ENCODE data around the gene PPEF1.
"Not testable (repeated sequence)": the region's sequence is repeated elsewhere in the genome, so short reads cannot be mapped to it uniquely, and the experiment has no call there.

Gene PPEF1

DNA sequence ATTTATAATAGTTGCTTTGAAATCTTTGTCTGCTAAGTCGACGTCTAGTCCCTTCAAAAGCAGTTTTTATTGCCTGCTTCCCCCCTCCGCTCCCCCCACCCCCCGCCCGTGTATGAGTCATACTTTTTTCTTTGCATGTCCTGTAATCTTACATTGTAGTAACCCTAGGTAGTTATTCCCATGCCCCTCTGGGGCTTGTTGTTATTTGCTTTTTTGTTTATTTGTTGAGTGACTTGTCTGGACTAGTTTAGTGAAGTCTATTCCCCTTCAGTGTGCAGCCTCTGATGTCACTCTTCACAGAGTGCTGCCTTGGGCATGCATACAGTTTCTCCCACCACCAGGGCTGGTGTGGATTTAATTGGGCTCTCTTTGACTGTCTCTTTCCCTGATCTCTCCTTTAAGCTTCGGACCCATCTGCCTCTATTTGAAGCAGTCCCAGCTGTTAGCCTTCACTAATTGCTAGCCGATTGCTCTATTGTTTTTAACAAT, 86.2 kb downstream of the PPEF1 start:
- no peak for DNase-seq

DNA sequence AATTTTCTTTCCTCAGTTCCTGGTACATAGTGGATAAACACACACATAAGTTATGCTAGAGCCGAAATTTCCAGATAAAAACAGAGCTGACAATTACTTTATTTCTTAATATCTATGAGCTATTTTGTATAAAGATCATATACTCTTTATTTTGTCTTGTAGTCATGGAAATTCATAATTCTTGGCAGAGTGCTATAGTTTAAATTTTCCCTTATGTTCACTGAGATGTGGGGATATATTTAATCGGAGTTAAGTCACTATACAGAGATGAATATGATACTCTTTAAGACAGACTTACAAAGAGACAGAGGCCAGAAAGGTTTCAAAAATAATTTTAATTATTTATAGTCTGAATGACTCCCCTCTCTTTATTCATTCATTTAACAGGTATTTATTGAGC, 89.7 kb downstream of the PPEF1 start:
- DNase-seq, result no peak

DNA sequence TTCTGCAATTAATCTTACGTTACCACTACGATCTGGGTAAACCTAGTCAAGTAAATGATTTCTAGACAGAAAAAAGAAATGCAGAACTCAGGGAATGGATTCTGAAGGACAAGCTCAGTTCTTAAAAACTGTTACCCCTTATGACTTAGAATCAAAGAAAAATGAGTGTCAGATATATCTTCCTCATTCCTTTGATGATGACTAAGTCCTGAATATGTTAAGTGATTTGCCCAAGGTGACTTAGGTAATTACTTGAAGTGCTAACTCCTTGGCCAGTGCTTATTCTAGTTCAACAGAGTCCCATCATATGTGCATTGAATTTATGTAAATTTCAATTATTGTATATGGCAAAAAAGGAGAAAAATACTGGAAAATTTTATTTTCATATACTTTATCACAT, 92.5 kb downstream of the PPEF1 start:
- no peak for DNase-seq

DNA sequence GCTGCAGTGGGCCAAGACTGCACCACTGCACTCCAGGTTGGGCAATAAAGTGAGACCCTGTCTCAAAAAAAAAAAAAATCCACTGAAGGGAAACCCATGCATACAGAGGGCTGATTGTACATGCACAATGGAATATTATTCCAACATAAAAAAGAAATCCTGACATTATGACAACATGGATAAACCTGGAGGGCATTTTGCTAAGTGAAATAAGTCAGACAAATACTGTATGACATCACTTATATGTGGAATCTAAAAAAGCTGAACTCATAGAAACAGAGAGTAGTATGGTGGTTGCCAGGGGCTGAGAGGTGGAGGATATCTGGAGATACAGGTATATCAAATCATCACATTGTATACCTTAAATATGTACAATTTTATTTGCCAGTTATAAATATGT, 102.2 kb downstream of the PPEF1 start:
- DNase-seq, result no peak

DNA sequence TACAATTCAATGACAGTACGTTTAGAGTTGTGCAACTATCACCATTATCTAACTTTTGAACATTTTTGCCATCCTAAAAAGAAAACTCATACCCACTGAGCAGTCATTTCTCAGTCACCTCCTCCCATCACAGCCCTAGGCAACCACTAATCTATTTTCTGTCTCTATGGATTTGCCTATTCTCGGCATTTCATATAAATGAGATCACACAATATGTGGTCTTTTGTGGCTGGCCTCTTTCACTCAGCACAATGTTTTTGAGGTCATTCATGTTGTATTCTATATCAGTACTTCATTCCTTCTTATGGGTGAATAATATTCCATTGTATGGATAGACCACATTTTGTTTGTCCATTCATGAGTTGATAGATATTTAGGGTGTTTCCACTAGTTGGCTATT, 103.0 kb downstream of the PPEF1 start:
- DNase-seq, result no peak

DNA sequence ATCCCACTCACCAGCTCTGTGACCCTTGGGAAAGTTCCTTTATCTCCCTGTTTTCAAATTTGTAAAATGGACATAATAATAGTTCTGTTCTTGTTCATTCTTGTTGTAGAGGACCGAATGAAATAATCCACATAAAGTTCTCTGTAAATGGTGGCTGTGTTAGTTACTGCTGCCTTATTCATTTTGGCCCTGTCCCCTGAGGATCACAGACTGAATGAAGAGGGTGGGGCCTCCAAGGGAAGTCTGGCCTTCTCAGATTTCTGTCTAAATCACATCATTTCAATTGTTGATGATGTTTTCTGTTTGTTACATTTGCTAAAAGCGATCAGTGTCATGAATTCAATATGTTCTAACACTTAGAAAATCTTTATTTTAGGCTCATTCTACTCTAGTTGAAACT, 117.9 kb downstream of the PPEF1 start:
- DNase-seq, result no peak

DNA sequence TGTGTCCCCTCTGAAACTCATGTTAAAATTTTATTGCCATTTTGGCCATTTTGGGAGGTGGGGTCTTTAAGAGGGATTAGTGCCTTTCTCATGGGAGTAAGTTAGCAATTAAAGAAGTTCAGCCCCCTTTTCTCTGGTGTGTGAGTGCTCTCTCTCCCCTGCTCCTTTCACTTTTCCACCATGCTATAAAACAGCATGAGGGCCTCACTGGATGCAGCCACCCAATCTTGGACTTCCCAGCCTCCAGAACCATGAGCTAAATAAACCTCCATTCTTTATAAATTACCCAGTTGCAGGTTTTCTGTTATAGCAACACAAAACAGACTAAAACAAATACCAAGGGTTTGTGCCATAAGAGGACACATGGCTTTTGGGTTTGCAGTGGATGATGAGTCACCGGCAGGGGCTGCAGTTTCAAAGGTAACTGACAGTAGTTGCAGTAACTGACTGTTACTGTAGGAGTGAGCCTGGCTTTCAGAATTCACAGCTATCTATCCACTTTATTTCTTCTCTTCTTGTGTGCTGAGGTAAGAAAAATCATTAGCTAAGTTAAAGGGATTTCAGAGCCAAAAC, 121.5 kb downstream of the PPEF1 start:
- DNase-seq, result no peak

DNA sequence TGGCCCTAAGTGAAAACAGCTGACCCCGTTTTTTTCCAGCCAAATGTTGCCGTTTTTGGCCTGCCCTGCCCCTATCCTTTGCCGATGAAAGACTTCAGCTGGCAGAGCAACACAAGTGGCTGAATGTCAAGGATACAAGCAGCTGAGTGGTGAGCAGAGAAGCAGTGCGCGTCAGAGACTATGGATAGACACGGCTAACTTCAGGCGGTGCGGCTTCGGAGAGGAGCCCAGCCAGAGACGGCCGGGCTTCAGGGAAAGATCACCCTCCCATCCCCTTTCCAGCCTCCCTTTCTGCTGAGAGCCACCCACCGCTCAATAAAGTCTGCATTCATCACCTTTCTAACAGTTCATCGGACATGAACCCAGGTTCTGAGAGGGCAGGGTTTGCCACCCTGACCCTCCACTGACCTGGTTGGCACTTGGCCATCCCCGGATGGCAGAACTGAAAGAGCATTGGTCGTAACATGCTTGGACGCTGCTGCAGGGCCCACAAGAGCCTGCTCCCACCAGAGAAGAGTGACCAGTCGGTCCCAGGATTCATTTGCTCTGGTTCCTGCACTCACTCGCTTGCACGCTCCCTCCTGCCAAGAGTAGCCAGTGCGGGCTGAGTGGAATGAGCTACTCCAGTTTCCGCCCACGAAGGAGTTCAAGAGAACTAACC, 125.8 kb downstream of the PPEF1 start:
- DNase-seq, result no peak

DNA sequence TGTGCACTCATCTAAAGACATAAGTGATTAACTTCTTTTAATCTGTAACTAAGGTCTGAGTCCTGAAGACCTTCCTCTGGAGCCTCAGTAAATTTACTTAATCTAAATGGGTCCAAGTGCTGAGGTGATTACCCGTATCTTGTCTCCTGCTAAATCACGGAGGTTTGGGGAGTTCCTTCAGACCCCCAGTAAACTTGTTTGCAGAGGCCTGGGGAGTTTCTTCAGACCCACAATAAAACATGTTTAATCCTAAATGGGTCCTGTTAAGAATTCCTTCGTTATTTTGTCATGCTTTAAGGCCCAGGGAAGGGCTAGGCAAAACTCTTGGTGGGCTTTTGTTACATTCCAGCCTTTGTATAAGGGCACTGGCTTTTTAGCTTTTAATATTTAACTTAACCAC, 140.5 kb downstream of the PPEF1 start:
- not testable (repeated sequence) for DNase-seq

DNA sequence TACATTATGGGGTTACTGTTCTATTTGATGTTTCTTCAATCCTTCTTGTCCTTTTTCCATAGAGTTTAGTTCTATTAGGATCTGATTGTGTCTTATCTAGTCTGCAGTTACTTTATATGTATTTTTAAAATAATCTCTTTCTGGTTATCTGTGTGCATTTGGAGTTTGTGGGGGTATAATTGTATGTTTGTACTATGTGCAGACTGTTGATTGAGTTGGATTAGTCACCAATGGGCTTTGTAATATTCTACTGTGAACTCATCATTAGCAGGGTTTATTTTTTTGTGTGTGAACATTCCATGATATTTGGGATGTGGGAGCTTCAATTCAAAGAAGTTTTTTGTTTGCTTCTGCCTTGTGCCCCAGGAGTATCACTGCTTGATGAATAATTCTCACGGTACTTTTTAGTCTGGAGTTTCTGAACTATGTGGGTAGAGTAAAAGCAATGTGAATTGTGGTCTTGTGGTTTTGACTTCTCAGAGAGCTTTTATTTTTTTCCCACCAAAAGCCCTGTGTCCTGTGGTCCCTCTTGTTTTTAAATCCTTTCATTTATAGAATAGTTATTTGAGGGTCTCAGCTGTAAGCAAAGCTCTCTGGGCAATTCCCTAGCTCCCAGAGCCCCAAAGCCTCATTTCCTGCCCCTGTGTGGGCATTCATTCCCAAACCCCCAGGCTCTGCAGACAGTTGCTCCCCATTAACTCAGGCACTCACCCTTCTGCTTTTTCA, 148.6 kb downstream of the PPEF1 start:
- DNase-seq, result no peak

DNA sequence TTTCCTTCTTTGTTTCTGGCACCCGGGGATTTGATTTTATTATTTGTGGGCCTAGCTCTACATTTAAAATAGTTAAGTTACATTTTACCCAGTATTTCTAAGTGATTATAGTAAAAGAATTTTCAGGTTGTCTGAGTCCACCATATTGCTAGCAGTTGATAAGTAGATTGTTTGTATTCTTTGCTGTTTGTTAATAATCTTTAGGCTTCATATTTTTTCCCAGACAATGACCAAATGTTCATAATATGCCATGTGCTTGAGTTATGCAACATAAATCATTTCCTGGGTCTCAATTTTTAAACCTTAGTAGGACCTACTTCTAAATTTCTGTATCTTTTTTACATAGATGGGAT, 149.2 kb downstream of the PPEF1 start:
- DNase-seq, result no peak

DNA sequence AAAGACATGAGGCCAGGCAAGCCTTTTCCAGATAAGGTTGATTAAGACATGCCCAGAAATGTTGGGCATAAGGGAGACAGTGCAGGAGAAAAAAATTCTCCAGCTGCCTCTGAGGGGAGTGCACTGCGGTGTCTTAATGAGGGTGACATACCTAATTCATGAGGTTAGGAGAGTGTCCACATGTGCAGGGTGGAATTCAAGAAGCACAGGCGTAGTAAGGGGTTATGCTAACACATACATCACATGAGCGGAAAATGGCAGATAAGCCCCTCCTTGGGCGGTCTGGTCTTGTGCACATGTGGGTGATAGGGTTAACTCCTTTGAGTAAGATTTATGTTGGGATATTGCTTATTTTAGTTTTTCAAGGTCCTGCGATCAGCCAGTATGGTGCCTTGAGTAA, 154.1 kb downstream of the PPEF1 start:
- no peak for DNase-seq

DNA sequence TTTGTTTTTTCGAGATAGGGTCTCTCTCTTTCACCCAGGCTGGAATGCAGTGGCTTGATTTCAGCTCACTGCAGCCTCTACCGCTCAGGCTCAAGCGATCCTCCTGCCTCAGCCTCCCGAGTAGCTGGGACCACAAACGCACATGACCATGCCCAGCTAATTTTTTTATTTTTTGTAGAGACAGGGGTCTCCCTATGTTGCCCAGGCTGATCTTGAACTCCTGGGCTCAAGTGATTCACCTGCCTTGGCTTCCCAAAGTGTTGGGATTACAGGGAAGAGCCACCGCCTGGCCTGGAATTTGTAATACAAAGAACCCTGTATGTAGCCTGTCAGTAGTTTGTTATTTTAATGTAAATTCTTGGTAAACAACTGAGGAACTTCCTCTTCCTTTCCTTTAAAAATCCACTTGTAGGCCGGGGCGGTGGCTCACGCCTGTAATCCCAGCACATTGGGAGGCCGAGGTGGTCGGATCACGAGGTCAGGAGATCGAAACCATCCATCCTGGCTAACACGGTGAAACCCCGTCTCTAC, 157.0 kb downstream of the PPEF1 start:
- DNase-seq, result no peak

DNA sequence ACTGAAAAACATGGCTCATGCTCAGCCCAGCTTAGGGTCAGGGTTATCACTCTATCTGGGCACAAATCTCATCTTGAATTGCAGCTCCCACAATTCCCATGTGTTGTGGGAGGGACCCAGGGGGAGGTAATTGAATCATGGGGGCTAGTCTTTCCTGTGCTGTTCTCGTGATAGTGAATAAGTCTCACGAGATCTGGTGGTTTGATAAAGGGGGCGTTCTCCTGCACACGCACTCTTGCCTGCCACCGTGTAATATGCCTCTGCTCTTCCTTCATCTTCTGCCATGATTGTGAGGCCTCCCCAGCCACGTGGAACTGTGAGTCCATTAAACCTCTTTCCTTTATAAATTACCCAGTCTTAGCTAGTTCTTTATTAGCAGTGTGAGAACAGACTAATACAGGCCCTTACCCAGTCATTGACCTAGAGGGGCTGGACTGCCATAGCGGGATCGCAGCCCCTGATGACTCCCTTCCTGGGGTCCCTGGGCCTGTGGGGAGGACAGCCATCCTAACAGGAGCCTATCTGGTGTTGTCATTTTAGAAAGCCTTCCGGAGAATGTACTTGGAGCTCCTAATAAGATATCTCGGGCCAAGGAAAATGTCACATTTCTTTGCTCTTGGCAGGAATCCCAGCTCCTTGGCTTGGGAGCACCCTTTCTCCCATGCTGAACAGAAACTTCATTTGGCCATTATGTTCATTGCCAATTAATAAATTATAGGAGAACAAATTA, 163.9 kb downstream of the PPEF1 start:
- DNase-seq, result no peak

DNA sequence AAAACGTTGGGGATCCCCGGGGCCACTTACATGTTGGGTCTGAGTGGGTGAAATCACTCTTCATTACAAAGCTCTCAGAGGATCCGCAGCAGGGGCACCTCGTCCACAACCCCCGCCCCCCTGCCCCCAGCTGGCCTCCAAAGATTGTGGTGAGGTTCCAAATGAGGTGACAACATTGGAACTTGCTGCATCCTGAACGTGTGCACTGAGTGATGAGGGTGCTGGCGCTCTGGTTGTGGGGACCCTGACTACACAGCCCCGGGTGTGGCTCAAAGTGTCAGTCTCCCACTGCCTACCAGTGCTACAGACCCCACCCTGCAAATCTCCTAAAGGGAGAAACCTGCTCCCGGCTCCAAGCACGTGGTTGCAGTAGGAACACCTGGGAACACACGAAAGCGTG, 164.5 kb downstream of the PPEF1 start:
- DNase-seq, result no peak

DNA sequence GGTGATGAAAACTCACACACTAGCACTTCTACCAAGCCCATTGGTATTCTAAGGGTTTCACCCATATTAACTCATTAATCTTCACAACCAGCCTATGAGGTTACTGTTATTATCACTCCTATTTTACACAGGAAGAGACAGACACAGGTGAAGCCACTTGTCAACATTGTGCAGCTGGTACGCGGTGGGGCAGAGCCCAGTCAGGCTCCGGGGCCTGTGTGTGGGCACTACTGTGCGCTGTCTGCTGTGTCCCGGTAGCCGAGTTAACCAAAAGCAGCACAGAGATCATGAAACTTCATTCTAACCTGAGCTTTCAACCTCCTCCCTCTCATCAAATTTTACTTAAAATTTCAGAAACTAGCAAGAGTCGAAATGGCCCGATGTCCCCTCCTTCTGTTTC, 165.2 kb downstream of the PPEF1 start:
- DNase-seq, result no peak

DNA sequence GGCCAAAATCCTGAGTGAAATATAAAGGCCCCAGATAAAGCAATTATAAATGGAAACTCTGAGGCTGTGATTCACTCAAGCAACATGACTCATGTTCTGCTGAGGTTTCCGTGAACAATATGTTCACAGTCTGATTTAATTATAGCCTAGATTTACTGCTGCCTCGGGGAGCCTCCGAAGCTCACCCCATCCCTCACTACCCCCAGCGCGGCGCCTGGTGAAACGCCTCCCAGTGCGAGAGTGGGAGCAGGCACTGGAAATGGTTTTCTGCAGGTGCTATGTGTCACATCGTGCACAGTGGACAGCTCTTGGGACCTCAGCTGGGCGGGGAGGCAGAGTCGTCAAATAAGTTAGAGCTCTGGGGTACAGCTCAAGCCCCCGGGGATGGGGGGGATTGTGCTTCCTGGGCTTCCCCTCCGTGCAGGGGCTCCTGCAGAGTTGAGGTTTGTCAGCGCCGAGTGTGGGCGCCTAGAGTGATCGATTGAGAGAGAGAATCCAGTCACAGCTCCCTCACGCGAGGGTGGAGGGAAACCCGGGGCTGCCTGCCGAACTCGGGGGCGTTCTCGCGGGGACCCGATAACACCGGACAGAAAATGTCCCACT, 165.8 kb downstream of the PPEF1 start:
- DNase-seq, result no peak

DNA sequence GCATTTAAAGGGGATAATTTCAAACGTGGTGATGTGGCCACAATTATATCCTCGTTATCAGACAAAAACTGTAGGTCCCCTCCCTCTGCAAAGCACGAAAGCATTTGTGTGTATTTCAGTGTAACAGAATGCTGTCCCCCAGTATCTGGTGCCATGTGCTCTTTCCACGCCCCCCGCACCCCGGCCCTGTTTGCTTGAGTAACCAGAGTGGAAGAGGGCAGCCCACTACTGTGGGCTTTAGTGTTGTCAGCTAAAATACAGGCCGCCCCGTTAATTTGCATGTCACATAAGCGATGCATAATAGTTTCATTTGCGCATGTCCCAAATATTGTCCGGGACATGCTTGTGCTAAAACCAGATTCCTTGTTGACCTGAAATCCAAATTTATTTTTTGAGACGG, 166.4 kb downstream of the PPEF1 start:
- DNase-seq, result no peak

DNA sequence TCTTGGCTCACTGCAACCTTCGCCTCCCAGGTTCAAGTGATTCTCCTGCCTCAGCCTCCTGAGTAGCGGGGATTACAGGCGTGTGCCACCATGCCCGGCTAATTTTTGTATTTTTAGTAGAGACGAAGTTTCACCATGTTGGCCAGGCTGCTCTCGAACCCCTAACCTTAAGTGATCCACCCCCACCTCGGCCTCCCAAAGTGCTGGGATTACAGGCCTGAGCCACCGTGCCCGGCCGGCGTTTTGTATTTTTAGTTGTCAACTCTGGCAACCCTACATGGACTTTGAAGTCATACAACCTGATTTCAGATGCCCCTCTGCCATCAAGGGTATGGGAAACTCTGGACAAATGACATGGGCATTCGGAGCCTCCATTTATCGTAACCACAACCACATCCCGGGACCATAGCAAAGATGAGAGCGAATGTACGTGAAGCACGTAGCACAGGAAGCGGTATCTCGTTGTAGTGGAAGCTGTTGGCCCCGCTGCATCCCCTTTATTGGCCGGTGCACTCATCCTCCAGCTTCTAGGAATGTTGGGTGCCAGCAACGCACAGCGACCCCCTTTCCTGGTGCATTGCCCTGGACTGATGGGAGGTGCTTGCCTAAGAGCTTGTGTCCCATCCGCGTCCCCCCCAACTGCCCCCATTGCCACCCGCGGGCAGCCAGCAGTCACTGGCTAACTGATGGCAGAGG, 167.3 kb downstream of the PPEF1 start:
- DNase-seq, result no peak

DNA sequence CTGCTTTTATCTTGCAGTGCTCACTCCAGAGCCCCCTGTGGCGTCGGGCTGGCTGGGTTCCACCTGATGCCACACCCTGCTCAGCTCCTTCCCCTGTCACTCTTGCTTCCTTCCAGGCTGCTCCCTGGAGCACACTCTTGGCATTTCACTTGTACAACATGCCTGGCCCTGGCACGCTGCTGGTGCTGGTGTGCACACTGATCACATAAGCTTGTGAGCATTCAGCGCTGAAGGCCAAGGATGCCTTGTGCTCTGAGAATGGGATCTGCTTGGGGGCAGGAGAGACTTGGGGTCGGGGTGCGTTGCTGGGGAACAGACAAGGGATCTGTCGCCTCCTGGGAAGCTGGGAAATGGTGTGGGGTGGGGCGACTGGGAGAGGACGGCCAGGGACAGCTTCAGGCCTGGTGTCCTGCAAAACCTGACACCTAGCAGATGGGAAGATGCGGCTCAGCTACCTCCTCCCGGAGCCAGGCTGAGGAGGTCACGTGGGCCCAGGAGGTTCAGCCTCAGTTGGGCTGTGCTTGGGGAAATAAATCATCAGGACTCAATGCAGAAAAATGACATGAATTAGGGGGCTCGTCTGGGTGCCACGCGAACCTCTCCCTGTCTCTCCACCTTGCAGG, 167.9 kb downstream of the PPEF1 start:
- DNase-seq, result no peak

DNA sequence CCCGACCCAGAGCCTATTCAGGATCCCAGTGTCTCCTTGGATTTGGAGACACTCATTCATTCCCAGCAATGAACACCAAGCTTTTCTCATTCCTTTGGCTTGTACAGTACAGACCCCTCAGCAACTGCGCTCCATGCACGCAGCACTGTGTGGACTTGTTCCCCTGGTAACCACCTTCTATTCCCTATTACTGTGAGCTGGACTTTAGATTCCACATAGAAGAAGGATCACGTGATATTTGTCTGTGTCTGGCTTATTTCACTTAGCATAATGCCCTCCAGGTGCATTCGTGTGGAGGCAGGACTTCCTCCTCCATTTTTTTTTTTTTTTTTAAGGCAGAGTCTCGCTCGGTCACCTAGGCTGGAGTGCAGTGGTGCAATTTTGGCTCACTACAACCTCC, 170.0 kb downstream of the PPEF1 start:
- DNase-seq, result no peak
